ENCODE measurements around the gene TUBA4A.
"Not testable (repeated sequence)": the region's sequence is repeated elsewhere in the genome, so short reads cannot be mapped to it uniquely, and the experiment has no call there.

Gene TUBA4A

GRCh38 chr2:219277703-219278654, 24.3 kb upstream of the TUBA4A start:
- intact Hi-C loops (cut with DNase I), result loop anchor here (2.0 kb wide), 2 partner anchors 17 to 71 kb away; partner anchors contain the start of gene ZFAND2B
- DNase-seq, result peak; percentile 80 to 95 (median 89)

GRCh38 chr2:219274361-219274921, 20.7 kb upstream of the TUBA4A start:
- intact Hi-C loops (cut with DNase I), result no loop called here
- DNase-seq, result peak in 9 of 42 donors; percentile 28 to 71 (median 54)

- DNase-seq, result peak in 1 of 42 donors; percentile 5
- intact Hi-C loops (cut with DNase I), result no loop called here
Observed at GRCh38 chr2:219273937-219274336, 20.2 kb upstream of the TUBA4A start.

- intact Hi-C loops (cut with DNase I), result no loop called here
- no peak for DNase-seq
Observed at GRCh38 chr2:219272995-219273394, 19.3 kb upstream of the TUBA4A start.

- peak in 1 of 42 donors; percentile 1 for DNase-seq
- intact Hi-C loops (cut with DNase I), result no loop called here
Observed at GRCh38 chr2:219272356-219272755, 18.6 kb upstream of the TUBA4A start.

GRCh38 chr2:219271021-219271420, 17.3 kb upstream of the TUBA4A start:
- intact Hi-C loops (cut with DNase I), result no loop called here
- DNase-seq, result peak in 1 of 42 donors; percentile 1

GRCh38 chr2:219270055-219270372, 16.3 kb upstream of the TUBA4A start:
- no peak for DNase-seq
- intact Hi-C loops (cut with DNase I), result no loop called here

- intact Hi-C loops (cut with DNase I), result no loop called here
- DNase-seq, result no peak
Observed at GRCh38 chr2:219269362-219270054, 15.8 kb upstream of the TUBA4A start.

- no peak for DNase-seq
- intact Hi-C loops (cut with DNase I), result no loop called here
Observed at GRCh38 chr2:219268294-219268693, 14.6 kb upstream of the TUBA4A start.

- intact Hi-C loops (cut with DNase I), result no loop called here
- DNase-seq, result no peak
Observed at GRCh38 chr2:219266886-219267285, 13.2 kb upstream of the TUBA4A start.

GRCh38 chr2:219266232-219266631, 12.5 kb upstream of the TUBA4A start:
- intact Hi-C loops (cut with DNase I), result no loop called here
- no peak for DNase-seq

- no peak for DNase-seq
- intact Hi-C loops (cut with DNase I), result no loop called here
Observed at GRCh38 chr2:219261024-219261855, 7.5 kb upstream of the TUBA4A start.

- intact Hi-C loops (cut with DNase I); DNase-seq: not testable (repeated sequence)
Observed at GRCh38 chr2:219258942-219259341, 5.2 kb upstream of the TUBA4A start.

GRCh38 chr2:219254590-219255201, 978 bp upstream of the TUBA4A start:
- DNase-seq, result no peak
- intact Hi-C loops (cut with DNase I), result no loop called here

- intact Hi-C loops (cut with DNase I), result no loop called here
Observed at GRCh38 chr2:219252900-219253752, 592 bp downstream of the TUBA4A start, which contains the start of gene TUBA4B. TUBA4B (plus strand) TSS chr2:219253243; CDS start chr2:219253408, 165 bp downstream.

GRCh38 chr2:219252570-219252899, 1.2 kb downstream of the TUBA4A start:
- DNase-seq, result peak in 31 of 42 donors; percentile 19 to 80 (median 48)
- intact Hi-C loops (cut with DNase I), result no loop called here

More at GRCh38 chr2:219252900-219253752, 592 bp downstream of the TUBA4A start, which contains the start of gene TUBA4B:
- peak in 35 of 42 donors; percentile 13 to 64 (median 38) for DNase-seq

- intact Hi-C loops (cut with DNase I), result no loop called here
- peak in 2 of 42 donors; percentile 19 to 22 for DNase-seq
Observed at GRCh38 chr2:219252084-219252483, 1.6 kb downstream of the TUBA4A start.

GRCh38 chr2:219251656-219252055, 2.1 kb downstream of the TUBA4A start:
- intact Hi-C loops (cut with DNase I), result no loop called here
- no peak for DNase-seq

Measured in head of caudate nucleus (tissue), 42 donors.